Measurements from ENCODE around the gene DPEP2. TPM values are rescaled to one million over a fixed set of nuclear protein-coding genes. Genes with fewer than 3 reads are reported as not detected.

The DPEP2 gene
- total and polyA plus RNA-seq, 2 of the 13 experiments (the other 11 are each of a cell fraction or from before 2014, with no cell fraction given) = 0.18 TPM; not detected in 1

DNA sequence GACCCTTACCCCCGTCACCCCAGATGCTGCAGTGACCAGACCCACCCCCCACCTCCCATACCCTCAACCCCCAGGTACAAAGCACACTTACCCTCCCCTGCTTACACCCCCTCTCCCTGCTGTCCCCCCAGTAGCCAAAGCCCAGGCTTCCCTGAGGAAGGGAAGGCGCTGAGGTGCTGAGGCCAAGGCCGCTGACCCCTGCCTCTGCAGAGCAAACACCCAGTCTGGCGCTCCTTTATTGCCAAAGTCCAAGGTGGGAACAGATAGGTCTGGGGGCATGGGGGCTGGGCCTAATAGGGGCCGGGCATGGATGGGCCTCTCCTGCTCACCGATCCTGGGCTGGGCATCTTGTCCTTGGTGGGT is 56.0 kb downstream of the DPEP2 start (continued):
- TF ChIP-seq ZHX2 (IDR thresholded peaks at IDR 0.05; ENCODE audit: low read depth) (no peak; the same call in 1 of the 2 replicates), ZHX2 (CRISPR knock-in tag; IDR thresholded peaks at IDR 0.05; ENCODE audit: borderline replicate concordance) (no peak), MTA1 (CRISPR knock-in tag; IDR thresholded peaks at IDR 0.05; ENCODE audit: borderline replicate concordance) (peak; percentile 99), ZBTB49 (CRISPR knock-in tag; IDR thresholded peaks at IDR 0.05; ENCODE audit: borderline replicate concordance) (no peak), ZNF367 (CRISPR knock-in tag; IDR thresholded peaks at IDR 0.05; ENCODE audit: borderline replicate concordance) (no peak), ZNF292 (CRISPR knock-in tag; IDR thresholded peaks at IDR 0.05; ENCODE audit: borderline replicate concordance, low read depth) (0 out of 2 replicates have a peak, but pooled peaks have one; percentile 44)
- TF ChIP-seq, protein P1, sequence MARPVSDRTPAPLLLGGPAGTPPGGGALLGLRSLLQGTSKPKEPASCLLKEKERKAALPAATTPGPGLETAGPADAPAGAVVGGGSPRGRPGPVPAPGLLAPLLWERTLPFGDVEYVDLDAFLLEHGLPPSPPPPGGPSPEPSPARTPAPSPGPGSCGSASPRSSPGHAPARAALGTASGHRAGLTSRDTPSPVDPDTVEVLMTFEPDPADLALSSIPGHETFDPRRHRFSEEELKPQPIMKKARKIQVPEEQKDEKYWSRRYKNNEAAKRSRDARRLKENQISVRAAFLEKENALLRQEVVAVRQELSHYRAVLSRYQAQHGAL (CRISPR knock-in tag; IDR thresholded peaks at IDR 0.05; ENCODE audit: not compliant biosample characterization) = no peak

Data from HepG2 (cell line).